A549 (cell line): ENCODE measurements around the gene TSPEAR. TPM values are rescaled to one million over a fixed set of nuclear protein-coding genes. Genes with fewer than 3 reads are reported as not detected.

ENCODE experiments used
- ATAC-seq, 2 experiments: fragments of 200-7000 bp in 1 of 2; fragments of >200 bp in 1 of 2; cut with Nextera tagmentation in 1 of 2; cut with Tn5 transposase in 1 of 2; 3 replicates each; pipeline versions ENCODE4 v1.8.0 to v1.9.1; 2018 to 2020; ENCODE audit warnings: mild to moderate bottlenecking in 1 of 2, moderate library complexity in 1 of 2
- CTCF ChIA-PET: fragments of 300-600 bp; sonication (Branson Sonifier 250); formaldehyde crosslinking; extraction: SDS; loops from one replicate; lab custom pipeline; 2021; ENCODE audit warnings: antibody characterized with exemption, inconsistent platforms; lab: Yijun Ruan, JAX
- POLR2A ChIA-PET: fragments of 350-600 bp; formaldehyde crosslinking; extraction: SDS; loops from one replicate; lab custom pipeline; 2021; ENCODE audit warnings: antibody characterized with exemption, inconsistent platforms; lab: Yijun Ruan, JAX
- DNase-seq, 2 experiments: peaks; one replicate each; pipeline versions ENCODE4 v3.0.0 to v3.0.0-alpha.2; 2011 to 2016; ENCODE audit warnings: low read depth in 1 of 2, low spot score in 1 of 2
- FAIRE-seq: peaks from 2 replicates; lab custom pipeline; 2011; peaks lifted over from hg19 to GRCh38; lab: Jason Lieb, UNC
- H3K27ac ChIP-seq, 2 experiments: fragments of >200 bp; sonication (Bioruptor Twin); formaldehyde crosslinking; 3 replicates each; pipeline ENCODE4 v1.5.1; 2016 to 2017
- H3K4me1 ChIP-seq: fragments of >200 bp; sonication (Bioruptor Twin); formaldehyde crosslinking; 3 replicates; pipeline ENCODE4 v1.6.1; 2016
- H3K4me2 ChIP-seq: fragments of >200 bp; sonication (Bioruptor Twin); formaldehyde crosslinking; 3 replicates; pipeline ENCODE4 v1.6.1; 2016
- H3K4me3 ChIP-seq: fragments of >200 bp; sonication (Bioruptor Twin); formaldehyde crosslinking; 3 replicates; pipeline ENCODE4 v1.5.1; 2016
- H3K9me3 ChIP-seq: fragments of >200 bp; sonication (Bioruptor Twin); formaldehyde crosslinking; 3 replicates; pipeline ENCODE4 v1.6.1; 2016
- CBX2 ChIP-seq: fragments of 200-600 bp; sonication (generic); IDR thresholded peaks from 2 replicates; pipeline ENCODE4 v1.6.1; 2016; ENCODE audit warnings: low read depth, mild to moderate bottlenecking, borderline replicate concordance
- CBX8 ChIP-seq: fragments of 200-600 bp; sonication (generic); IDR thresholded peaks from 2 replicates; pipeline ENCODE4 v1.6.1; 2016
- CHD4 ChIP-seq: fragments of 200-600 bp; sonication (generic); IDR thresholded peaks from 2 replicates; pipeline ENCODE4 v1.6.1; 2016; ENCODE audit warnings: antibody characterized with exemption, mild to moderate bottlenecking, borderline replicate concordance
- EHMT2 ChIP-seq: fragments of 200-600 bp; sonication (generic); IDR thresholded peaks from 2 replicates; pipeline ENCODE4 v1.6.1; 2016; ENCODE audit warnings: antibody characterized with exemption, low read depth, mild to moderate bottlenecking, moderate library complexity
- FOSL2 ChIP-seq, 2 experiments: fragments of 450-650 bp in 1 of 2; fragments of >200 bp in 1 of 2; sonication (Bioruptor Twin) in 1 of 2; formaldehyde crosslinking; IDR thresholded peaks; 2 replicates each; pipeline versions ENCODE4 v1.5.0 to v1.6.1; 2016 to 2020; ENCODE audit warnings: mild to moderate bottlenecking in 1 of 2, moderate library complexity in 1 of 2
- FOXS1 ChIP-seq: fragments of 250-450 bp; sonication (Bioruptor Pico); IDR thresholded peaks from 2 replicates; pipeline ENCODE4 v1.5.0; 2020; ENCODE audit warnings: mild to moderate bottlenecking, moderate library complexity
- HDAC2 ChIP-seq: fragments of 200-600 bp; sonication (generic); IDR thresholded peaks from 2 replicates; pipeline ENCODE4 v1.6.1; 2016
- HEYL ChIP-seq: fragments of 250-450 bp; sonication (Bioruptor Pico); IDR thresholded peaks from 2 replicates; pipeline ENCODE4 v1.8.0; 2021; ENCODE audit warnings: mild to moderate bottlenecking, moderate library complexity
- HOXA7 ChIP-seq: fragments of 250-450 bp; sonication (Bioruptor Pico); IDR thresholded peaks from 2 replicates; pipeline ENCODE4 v1.5.0; 2020; ENCODE audit warnings: mild to moderate bottlenecking, moderate library complexity
- HOXB13 ChIP-seq: fragments of 250-450 bp; sonication (Bioruptor Pico); IDR thresholded peaks from 2 replicates; pipeline ENCODE4 v1.5.0; 2020; ENCODE audit warnings: low read depth, mild to moderate bottlenecking, moderate library complexity
- KDM5A ChIP-seq: fragments of 200-600 bp; sonication (generic); IDR thresholded peaks from 2 replicates; pipeline ENCODE4 v1.6.1; 2016; ENCODE audit warnings: antibody characterized with exemption, mild to moderate bottlenecking
- NR3C1 ChIP-seq: fragments of >200 bp; sonication (Bioruptor Twin); formaldehyde crosslinking; IDR thresholded peaks from 3 replicates; pipeline ENCODE4 v1.6.1; 2017
- PBX3 ChIP-seq: IDR thresholded peaks from 2 replicates; pipeline ENCODE4 v1.6.1; 2012
- RAD21 ChIP-seq, 2 experiments: fragments of >200 bp in 1 of 2; sonication (Bioruptor Twin) in 1 of 2; formaldehyde crosslinking in 1 of 2; IDR thresholded peaks in 1 of 2; conservative IDR thresholded peaks in 1 of 2; 2 replicates in 1 of 2; 3 replicates in 1 of 2; pipeline ENCODE4 v1.6.1; 2012 to 2018; ENCODE audit warnings: inconsistent platforms in 1 of 2
- RCOR1 ChIP-seq: fragments of 150-350 bp; IDR thresholded peaks from 2 replicates; pipeline ENCODE4 v1.6.1; 2014; ENCODE audit warnings: antibody characterized with exemption, low read length, low read depth
- ZFP36 ChIP-seq: fragments of 450-650 bp; IDR thresholded peaks from 2 replicates; pipeline ENCODE4 v1.6.1; 2014; ENCODE audit warnings: borderline replicate concordance; ENCODE audit not compliant: partially characterized antibody
- ZNF302 ChIP-seq: fragments of 250-450 bp; sonication (Bioruptor Pico); IDR thresholded peaks from 2 replicates; pipeline ENCODE4 v1.9.0; 2021; ENCODE audit warnings: inconsistent platforms, mild to moderate bottlenecking, moderate library complexity
- WGBS: methylation state at CpG from one replicate; pipeline ENCODE4 v1.1.6; 2017; ENCODE audit errors: missing lambda C conversion rate; 5-methylcytosine and 5-hydroxymethylcytosine counted together
- polyA plus RNA-seq, 4 experiments: library from polyadenylated mRNA; depleted of rRNA in 3 of 4; stranded (reverse); fragments of >200 nt; fragmentation: RNase III in 1 of 4; extraction: RNeasy Plus Mini Kit Qiagen cat#74134 plus additional on column Dnase treatment in 1 of 4; gene quantifications; 2 replicates in 3 of 4; 3 replicates in 1 of 4; pipeline ENCODE4 v1.2.3, GENCODE V29; 2011 to 2017
- TF ChIP-seq, protein P1 (sequence below): fragments of 250-450 bp; sonication (Bioruptor Pico); IDR thresholded peaks from 2 replicates; pipeline ENCODE4 v1.5.0; 2021; ENCODE audit warnings: mild to moderate bottlenecking, moderate library complexity, borderline replicate concordance
- TF ChIP-seq, protein P2 (sequence below): fragments of >200 bp; sonication (Bioruptor Twin); formaldehyde crosslinking; IDR thresholded peaks from 2 replicates; pipeline ENCODE4 v1.6.1; 2016

Gene TSPEAR
- polyA plus RNA-seq, 2 of the 4 experiments (the other 2 are of a cell fraction): not detected

GRCh38 chr21:44464351-44464750 is 247.0 kb downstream of the TSPEAR start:
- H3K27ac ChIP-seq: no peak overlapping the region
- ChIA-PET POLR2A (no interaction called here), CTCF (no interaction called here)
- no peaks in the 10 kb centered on the region for H3K4me1 ChIP-seq
- 42% methylated on average over 10 of the region's 12 CpGs for WGBS
- ATAC-seq (no peak), DNase-seq (no peak), FAIRE-seq (no peak)
- no peaks in the 10 kb centered on the region for H3K9me3 ChIP-seq
- H3K4me2 ChIP-seq: no peak overlapping the region
- H3K4me3 ChIP-seq: no peak overlapping the region
- TF ChIP-seq FOXS1 (CRISPR knock-in tag) (no peak), HDAC2 (no peak), CBX8 (no peak), FOSL2 (IDR thresholded peaks at IDR 0.05) (no peak), FOSL2 (CRISPR knock-in tag; IDR thresholded peaks at IDR 0.05) (no peak)

- Histone ChIP-seq H3K4me1 (no peaks in the 10 kb centered on the region), H3K4me2 (no peak overlapping the region), H3K27ac (no peak overlapping the region), H3K9me3 (no peaks in the 10 kb centered on the region), H3K4me3 (no peak overlapping the region)
- DNase-seq (no peak), FAIRE-seq (no peak), ATAC-seq (no peak)
- WGBS: 74% methylated on average over 10 of the region's 30 CpGs
- CTCF ChIA-PET: no interaction called here
- POLR2A ChIA-PET: no interaction called here
- no peak for TF ChIP-seq NR3C1
- no peak for TF ChIP-seq ZNF302 (CRISPR knock-in tag)
- TF ChIP-seq RAD21 (conservative IDR thresholded peaks at IDR 0.05 in 1 of 2, IDR thresholded peaks at IDR 0.05 in 1 of 2): no peak
- no peak for TF ChIP-seq ZFP36
- TF ChIP-seq EHMT2: no peak
- TF ChIP-seq CHD4: no peak
These were observed 247.6 kb downstream of the TSPEAR start for GRCh38 chr21:44463724-44464123.

DNA sequence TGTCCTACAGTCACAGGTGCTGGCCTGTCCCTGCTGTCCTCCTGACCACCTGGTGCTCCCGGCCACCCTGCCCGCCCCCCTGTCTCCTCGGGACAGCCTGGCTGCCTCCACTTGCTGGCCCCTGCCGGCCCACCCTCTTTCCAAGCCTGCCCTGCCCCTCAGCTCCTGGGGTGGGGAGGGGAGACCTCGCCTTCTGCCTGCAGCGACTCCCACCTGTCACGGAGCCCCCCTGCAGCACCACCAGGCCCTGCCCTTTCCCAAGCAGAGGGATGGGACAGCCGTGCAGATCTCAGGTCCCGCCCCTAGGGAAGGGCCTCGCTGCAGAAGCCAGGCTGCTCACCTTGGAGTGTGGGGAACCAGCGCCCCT is 248.6 kb downstream of the TSPEAR start:
- Histone ChIP-seq H3K9me3 (no peaks in the 10 kb centered on the region), H3K4me3 (no peak overlapping the region), H3K27ac (no peak overlapping the region), H3K4me1 (no peaks in the 10 kb centered on the region), H3K4me2 (no peak overlapping the region)
- ChIA-PET POLR2A (no interaction called here), CTCF (no interaction called here)
- FAIRE-seq (no peak), ATAC-seq (no peak), DNase-seq (no peak)
- TF ChIP-seq KDM5A: no peak
- TF ChIP-seq HEYL (CRISPR knock-in tag): no peak
- TF ChIP-seq HOXA7 (CRISPR knock-in tag): no peak
- no peak for TF ChIP-seq HOXB13 (CRISPR knock-in tag)
- TF ChIP-seq CBX2: no peak
- TF ChIP-seq, protein P1, sequence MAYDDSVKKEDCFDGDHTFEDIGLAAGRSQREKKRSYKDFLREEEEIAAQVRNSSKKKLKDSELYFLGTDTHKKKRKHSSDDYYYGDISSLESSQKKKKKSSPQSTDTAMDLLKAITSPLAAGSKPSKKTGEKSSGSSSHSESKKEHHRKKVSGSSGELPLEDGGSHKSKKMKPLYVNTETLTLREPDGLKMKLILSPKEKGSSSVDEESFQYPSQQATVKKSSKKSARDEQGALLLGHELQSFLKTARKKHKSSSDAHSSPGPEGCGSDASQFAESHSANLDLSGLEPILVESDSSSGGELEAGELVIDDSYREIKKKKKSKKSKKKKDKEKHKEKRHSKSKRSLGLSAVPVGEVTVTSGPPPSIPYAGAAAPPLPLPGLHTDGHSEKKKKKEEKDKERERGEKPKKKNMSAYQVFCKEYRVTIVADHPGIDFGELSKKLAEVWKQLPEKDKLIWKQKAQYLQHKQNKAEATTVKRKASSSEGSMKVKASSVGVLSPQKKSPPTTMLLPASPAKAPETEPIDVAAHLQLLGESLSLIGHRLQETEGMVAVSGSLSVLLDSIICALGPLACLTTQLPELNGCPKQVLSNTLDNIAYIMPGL (CRISPR knock-in tag): no peak
- no peak for TF ChIP-seq RCOR1
- TF ChIP-seq PBX3: no peak
- 79% methylated on average over 3 of the region's 11 CpGs for whole genome bisulfite sequencing

GRCh38 chr21:44462086-44462833 is 249.1 kb downstream of the TSPEAR start:
- Histone ChIP-seq H3K4me1 (no peaks in the 10 kb centered on the region), H3K4me2 (no peak overlapping the region)
- FAIRE-seq: no peak
- TF ChIP-seq, protein P2, sequence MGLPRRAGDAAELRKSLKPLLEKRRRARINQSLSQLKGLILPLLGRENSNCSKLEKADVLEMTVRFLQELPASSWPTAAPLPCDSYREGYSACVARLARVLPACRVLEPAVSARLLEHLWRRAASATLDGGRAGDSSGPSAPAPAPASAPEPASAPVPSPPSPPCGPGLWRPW: no peak
- TF ChIP-seq HOXA7 (CRISPR knock-in tag) (no peak), FOXS1 (CRISPR knock-in tag) (no peak)
- TF ChIP-seq, all 56 proteins: peak for 0
- Histone ChIP-seq H3K4me3 (no peak overlapping the region), H3K27ac (no peak overlapping the region), H3K9me3 (no peaks in the 10 kb centered on the region)
- ChIA-PET CTCF (interaction anchor here (0.8 to 1.4 kb wide), 3 partner anchors 10 to 322 kb away, joined by 3 to 5 read pairs (median 4); no protein-coding TSS in a partner anchor), POLR2A (no interaction called here)
- no peak for DNase-seq
- WGBS: 85% methylated on average over 12 of the region's 25 CpGs
- no peak for ATAC-seq
